ENCODE data around the gene TWSG1.

The TWSG1 gene

DNA sequence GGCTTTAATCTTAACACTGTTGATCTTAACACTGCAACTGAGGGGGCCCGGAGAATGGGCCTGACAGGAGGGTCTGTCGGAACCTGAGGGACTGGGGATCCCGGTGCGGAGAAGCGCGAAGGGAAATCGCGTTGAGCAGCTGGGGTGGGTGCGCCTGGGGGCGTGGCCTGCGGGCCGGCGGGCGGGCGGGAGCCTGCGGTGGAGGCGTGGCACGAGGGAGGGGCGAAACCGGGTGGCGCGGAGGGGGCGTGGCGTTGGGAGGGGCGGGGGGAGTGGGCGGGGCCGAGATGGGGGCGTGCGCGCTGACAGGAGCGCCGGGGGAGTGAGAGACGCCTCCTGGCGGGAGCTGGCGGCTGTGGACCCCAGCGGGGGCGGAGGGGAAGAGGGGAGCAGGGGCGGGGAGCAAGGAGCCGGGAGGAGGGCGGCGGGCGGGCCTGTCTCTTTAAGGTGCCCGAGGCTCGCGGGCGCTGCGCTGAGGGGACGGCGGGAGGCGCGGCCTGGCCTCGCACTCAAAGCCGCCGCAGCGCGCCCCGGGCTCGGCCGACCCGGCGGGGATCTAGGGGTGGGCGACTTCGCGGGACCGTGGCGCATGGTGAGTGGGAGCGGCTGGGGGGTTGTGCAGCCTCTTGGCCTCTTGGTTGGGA, at the start of gene TWSG1:
TWSG1 (plus strand) TSS at position 445 of the 644 bp plus-strand sequence. CDS start 2,457 bp downstream, outside the sequence.
- peak; percentile 77 to 91 (median 88) for DNase-seq (ENCODE audit: low read depth in 3 of 3, low spot score in 1 of 3)

DNA sequence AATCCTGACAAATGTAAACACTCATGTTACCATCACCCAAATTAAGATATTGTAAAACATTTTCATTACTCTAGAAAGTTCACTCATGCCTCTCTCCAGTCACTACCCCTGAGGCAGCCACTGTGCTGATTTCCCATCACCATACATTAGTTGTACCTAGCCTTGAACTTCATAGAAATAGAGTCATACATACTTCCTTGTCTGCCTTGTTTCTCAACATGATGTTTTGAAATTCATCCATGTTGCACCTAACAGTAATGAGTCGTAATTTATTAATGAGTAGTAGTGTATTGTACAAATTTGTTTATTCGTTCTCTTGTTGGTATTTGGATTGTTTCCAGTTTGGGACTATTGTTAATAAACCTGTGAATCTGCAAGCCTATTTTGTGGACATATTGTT, 49.0 kb upstream of the TWSG1 start:
- DNase-seq (ENCODE audit: low read depth in 3 of 3, low spot score in 1 of 3) = no peak

DNA sequence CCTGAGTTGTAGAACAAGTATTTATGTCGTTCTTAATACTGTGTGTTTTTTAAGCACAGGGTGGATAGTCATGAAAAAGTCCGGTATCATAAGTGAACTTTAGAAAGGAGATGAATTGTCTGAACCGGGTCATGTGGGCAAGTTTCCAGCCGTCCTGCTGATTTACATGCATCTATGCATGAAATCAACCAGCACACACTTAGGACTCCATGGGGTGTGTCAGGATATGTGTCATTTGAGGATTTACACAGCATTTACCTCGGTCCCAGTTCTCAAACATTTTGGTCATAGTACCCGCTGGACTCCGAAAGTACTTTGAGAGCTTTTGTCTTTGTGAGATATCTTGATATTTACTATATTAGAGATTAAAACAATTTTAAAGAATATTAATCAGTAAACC, 47.5 kb upstream of the TWSG1 start:
- DNase-seq (ENCODE audit: low read depth in 3 of 3, low spot score in 1 of 3) = no peak

DNA sequence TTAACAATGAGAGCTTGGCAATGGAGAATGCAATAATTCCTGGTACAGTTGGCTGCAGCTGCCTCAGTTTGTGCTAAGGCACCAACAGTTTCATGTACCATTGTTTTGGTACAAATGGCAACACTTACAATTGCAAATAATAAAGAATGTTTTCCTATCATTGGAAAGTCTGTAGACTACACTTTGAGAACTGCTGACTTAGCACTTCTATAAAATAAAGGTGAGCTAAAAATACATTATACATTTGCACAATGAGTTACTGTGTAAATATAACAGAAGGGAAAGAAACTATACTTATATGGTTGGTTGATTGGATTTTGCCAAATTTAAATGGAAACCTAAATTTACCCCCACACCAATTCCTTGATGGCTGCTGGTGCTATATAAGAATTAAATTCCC, 44.9 kb upstream of the TWSG1 start:
- DNase-seq (ENCODE audit: low read depth in 3 of 3, low spot score in 1 of 3) = no peak

DNA sequence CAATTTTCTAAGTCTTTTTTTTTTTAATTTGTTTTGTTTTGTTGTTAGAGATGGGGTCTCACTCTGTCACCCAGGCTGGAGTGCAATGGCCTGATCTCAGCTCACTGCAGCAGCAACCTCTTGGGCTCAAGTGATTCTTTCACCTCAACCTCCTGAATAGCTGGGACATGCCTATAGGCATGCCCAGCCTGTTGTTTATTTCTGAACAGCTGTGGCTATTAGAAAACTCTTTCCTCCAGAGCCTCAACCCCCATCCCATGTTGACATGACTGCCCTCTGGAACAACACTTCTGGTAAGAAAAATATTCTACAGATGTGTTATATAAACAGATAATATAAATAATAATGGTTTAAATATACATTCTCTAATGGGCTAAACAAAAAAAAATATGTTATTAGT, 44.4 kb upstream of the TWSG1 start:
- DNase-seq (ENCODE audit: low read depth in 3 of 3, low spot score in 1 of 3) = no peak

DNA sequence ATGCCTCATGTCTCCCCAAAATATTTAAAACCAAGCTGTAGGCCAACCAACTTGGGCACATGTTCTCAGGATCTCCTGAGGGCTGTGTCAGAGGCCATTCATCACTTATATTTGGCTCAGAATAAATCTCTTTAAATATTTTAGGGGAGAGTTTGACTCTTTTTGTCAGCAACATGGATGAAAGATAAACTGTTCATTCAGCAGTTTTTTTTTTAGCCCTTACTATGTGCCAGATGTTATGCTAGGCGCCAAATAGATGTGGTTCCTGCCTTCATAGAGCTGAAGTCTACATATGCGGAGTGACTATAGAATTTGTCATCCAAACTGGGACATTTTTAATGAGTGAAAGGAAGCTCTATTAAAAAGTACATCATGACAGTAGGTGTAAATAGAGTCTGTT, 42.5 kb upstream of the TWSG1 start:
- DNase-seq (ENCODE audit: low read depth in 3 of 3, low spot score in 1 of 3) = no peak

DNA sequence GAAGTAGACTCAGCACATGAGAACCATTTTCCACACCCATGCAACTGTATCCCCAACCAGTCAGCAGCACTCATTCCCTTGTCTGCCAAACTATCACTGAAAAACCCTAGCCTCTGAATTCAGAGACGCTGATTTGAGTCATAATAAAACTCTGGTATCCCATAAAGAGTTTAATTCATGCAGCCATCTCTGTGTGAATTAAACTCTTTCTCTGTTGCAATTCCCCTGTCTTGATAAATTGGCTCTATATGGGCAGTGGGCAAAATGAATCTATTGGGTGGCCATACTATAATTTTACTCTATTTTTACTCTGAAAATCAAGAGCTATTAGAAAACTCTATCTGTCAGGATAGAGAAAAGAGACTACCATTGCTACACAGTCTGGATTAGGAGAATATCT, 40.6 kb upstream of the TWSG1 start:
- no peak for DNase-seq (ENCODE audit: low read depth in 3 of 3, low spot score in 1 of 3)

DNA sequence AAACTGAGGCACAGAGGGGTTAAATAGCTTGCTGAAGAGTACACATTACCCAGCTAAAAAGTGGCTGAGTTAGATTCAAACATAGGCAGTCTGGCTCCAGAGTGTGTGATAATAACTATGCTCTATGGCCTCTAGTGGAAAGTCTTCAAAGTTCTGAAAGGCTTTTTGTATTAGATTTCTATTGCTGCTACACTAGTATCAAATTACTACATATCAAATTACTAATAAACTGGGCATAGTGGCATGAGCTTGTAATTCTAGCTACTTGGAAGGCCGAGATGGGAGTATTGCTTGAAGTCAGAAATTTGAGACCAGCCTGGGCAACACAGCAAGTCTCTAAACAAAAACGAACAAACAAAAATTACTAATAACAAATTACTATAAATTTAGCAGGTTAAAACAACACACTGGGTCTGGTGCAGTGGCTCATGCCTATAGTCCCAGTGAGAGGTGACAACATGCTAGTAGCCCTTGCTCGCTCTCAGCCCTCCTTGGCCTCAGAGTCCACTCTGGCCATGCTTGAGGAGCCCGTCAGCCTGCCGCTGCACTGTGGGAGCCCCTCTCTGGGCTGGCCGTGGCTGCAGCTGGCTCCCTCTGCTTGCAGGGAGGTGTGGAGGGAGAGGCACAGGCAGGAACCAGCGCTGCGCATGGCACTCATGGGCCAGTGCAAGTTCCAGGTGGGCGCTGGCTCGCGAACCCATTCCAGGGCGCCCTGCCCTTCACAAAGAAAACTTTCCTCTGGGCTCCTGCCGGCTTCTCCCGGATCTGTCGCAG, 38.2 kb upstream of the TWSG1 start:
- no peak for DNase-seq (ENCODE audit: low read depth in 3 of 3, low spot score in 1 of 3)

DNA sequence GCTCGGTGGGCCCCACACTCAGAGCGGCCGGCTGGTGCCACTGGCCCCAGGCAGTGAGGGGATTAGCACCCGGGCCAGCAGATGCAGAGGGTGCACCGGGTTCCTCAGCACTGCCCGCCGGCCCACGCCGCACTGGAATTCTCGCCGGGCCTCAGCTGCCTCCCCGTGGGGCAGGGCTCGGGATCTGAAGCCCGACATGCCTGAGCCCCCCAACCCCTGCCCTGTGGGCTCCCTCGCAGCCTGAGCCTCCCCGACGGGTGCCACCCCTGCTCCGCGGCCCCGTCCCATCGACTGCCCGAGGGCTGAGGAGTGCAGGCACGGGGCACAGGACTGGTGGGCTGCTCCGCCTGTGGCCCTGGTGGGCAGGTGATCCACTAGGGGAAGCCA, 37.6 kb upstream of the TWSG1 start:
- no peak for DNase-seq (ENCODE audit: low read depth in 3 of 3, low spot score in 1 of 3)

DNA sequence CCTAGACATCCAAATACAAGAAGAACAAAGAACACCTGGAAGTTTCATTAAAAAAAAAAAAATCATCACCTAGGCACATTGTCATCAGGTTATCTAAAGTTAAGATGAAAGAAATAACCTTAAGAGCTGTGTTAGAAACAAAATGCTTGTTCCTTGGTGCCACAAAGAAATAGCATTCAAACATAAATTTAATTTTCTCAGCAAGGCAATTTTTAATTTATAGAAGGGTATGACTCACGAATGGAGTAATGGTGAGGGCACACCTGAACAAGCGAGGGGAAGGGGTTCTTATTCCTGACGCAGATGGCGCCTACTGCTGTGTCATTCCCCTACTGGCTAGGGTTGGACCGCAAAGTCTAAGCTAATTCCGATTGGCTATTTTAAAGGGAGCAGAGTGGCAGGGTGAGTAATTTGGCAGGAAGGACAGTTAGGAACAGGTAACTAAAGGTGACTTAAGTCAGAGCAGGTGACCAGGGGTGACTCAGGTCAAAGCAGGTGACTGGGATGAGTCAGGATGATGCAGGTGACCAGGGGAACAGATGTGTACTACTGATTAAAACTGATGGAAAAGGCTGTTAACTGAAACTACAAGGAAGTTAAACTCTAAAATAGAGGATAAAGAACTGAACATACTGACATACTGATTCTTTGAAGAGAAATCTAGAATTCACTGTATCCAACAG, 30.0 kb upstream of the TWSG1 start:
- no peak for DNase-seq (ENCODE audit: low read depth in 3 of 3, low spot score in 1 of 3)

DNA sequence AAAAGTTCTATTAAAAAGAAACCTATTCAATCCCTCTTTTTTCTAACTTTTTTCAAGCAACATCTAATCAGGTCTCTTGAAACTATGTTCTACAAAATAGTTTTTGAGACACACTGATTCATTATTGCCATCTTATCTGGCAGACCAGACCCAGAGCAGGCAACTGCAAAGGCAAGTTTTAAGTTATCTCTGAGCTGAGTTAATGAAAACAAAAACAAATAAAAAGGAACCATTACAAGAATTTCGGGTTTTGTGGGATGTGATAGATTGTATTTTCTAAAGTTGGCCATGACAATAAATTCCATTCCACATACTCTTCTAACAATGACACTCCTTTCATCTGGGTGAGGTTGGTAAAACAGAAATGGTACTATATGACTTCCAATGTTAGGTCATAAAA, 15.2 kb upstream of the TWSG1 start:
- DNase-seq (ENCODE audit: low read depth in 3 of 3, low spot score in 1 of 3) = no peak

DNA sequence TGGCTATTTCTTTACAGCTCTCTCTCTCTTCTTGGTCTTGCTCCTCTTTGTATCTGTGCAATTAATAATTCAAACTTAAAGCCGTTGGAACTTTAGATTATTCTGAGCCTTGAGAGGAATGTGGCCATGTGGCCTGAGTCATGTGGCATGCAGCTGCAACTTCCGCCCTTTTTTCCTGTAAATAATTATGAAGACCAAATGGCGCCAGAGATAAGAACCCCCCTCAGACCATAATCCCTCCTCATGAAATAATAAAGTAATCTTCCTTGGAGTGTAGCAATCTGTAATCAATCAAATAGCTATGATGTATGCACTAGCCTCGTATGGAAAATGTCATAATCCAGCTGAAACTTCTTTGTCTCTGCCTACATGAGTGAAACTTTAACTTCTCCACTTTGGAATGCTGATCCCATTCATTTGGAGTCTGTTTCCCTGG, 13.5 kb upstream of the TWSG1 start:
- DNase-seq (ENCODE audit: low read depth in 3 of 3, low spot score in 1 of 3) = no peak

DNA sequence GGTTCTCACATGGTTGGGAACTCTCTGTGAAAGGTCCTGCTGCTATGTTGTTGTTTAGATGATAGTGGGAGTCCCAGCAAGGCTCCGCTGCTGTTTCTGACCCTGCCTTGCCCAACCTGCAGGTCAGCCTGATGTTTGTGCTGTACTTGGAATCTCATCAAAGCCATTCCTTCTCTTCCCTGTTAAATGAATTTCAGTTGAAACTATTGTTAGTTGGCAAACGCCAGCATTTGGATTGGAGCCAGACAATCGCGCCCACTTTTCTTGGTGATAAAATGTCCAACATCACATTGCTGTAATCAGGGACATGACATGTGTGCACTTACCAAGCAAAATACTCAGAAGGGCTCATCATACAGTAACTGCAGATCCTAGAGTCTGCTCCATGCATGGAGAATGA, 12.8 kb upstream of the TWSG1 start:
- DNase-seq (ENCODE audit: low read depth in 3 of 3, low spot score in 1 of 3) = no peak

DNA sequence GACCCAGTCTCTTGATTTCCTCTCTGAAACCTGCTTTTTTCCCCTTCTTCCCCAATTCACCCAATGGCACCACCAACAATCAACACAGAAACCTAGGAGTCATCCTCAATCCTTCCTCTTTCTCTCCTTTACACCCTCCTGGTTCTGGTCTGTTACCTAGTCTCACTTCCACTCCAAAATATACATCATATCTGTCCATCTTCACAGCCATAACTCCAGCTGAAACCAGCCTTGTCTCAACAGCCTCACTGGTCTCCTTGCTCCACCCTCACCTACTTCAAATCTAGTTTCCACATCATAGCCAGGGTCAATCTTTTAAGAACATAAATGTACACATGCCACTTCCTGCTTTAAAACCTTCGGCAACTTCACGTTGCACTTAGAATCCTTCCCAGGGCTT, 11.8 kb upstream of the TWSG1 start:
- no peak for DNase-seq (ENCODE audit: low read depth in 3 of 3, low spot score in 1 of 3)

DNA sequence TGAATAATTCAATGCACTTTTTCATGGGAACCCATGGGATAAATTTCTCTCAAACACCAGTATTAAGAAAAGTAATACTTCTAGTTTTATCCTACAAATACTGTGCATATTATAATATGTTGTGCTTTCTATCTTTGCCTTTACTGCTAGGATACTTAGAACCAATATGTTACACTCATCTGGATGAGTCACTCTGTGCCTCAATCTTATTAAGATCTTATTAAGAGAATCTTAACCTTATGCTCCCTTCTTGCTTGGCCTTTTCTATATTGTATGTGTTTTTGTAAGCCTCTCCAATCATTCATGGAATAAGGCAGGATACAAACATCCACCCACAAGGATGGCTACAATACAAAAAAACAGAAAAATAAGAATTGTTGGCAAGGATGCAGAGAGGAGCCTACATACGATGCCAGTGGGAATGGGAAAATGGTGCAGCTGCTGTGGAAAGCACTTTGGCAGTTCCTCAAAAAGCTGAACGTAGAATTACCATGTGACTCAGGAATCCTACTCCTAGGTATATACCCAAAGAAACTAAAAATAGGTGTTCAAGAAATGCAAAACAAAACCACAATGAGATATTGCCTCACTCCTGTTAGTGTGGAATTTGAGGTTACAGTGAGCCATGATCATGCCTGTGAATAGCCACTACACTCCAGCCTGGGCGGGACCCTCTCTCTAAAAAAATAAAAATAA, 10.7 kb upstream of the TWSG1 start:
- no peak for DNase-seq (ENCODE audit: low read depth in 3 of 3, low spot score in 1 of 3)

DNA sequence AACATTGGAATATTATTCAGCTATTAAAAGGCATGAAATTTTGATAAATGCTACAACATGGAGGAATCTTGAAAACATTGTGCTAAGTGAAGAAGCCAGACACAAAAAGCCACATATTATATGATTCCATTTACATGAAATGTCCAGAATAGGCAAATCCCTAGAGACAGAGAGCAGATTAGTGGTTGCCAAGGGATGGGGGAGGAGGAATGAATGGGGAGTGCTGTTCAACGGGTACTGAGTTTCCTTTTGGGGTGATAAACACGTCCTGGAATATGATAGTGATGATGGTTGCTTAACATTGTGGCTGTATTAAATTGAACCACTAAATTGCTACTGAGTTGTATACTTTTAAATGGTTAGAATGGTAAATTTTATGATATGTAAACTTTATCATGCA, 8.9 kb upstream of the TWSG1 start:
- DNase-seq (ENCODE audit: low read depth in 3 of 3, low spot score in 1 of 3) = no peak

DNA sequence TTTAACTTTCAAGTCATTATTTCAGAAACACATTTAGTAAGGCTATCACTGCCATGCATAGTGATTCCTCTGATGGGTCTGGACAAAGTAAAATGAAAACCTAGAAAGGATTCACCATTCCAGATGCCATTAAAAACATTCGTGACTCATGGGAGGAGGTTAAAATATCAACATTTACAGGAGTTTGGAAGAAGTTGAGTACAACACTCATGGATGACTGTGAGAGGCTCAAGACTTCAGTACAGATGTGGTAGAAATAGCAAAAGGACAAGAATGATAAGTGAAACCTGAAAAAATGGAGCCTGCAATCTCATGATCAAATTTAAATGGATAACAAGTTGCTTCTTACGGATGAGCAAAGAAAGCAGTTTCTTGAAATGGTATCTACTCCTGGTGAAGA, 5.8 kb upstream of the TWSG1 start:
- no peak for DNase-seq (ENCODE audit: low read depth in 3 of 3, low spot score in 1 of 3)

DNA sequence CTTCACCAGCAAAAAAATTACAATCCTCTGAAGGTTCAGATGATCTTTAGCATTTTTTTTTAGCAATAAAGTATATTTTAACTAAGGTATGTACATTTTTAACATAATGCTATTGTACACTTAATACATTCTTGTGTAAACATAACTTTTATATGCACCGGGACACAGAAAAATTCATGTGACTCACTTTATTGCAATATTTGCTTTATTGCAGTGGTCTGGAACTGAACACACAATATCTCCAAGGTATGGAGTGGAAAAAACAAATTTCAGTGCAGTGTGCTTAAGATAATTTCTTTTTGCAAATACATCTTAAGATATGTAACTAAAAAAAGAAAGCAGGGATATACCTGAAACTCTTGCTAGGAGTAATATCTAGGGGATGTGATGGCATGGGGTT, 5.1 kb upstream of the TWSG1 start:
- DNase-seq (ENCODE audit: low read depth in 3 of 3, low spot score in 1 of 3) = no peak

DNA sequence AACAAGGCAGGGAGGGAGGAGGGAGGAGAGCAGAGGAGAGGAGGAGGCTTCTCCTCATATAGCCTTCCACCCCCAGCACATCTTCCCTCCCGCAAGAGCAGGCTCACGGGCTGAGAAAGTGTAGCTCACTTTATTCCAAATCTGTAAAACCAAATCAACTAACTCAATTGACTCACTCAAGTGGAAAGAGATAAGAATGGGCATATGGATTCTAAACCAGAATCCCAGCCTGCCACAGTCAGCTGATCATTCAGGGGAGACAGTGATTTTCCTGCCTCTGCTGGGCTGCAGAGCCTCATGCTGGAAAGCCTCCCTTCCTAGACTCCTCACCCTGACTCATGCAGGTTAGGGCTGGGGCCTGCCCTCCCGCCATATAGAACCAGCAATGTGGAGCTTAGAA, 4.2 kb upstream of the TWSG1 start:
- no peak for DNase-seq (ENCODE audit: low read depth in 3 of 3, low spot score in 1 of 3)

DNA sequence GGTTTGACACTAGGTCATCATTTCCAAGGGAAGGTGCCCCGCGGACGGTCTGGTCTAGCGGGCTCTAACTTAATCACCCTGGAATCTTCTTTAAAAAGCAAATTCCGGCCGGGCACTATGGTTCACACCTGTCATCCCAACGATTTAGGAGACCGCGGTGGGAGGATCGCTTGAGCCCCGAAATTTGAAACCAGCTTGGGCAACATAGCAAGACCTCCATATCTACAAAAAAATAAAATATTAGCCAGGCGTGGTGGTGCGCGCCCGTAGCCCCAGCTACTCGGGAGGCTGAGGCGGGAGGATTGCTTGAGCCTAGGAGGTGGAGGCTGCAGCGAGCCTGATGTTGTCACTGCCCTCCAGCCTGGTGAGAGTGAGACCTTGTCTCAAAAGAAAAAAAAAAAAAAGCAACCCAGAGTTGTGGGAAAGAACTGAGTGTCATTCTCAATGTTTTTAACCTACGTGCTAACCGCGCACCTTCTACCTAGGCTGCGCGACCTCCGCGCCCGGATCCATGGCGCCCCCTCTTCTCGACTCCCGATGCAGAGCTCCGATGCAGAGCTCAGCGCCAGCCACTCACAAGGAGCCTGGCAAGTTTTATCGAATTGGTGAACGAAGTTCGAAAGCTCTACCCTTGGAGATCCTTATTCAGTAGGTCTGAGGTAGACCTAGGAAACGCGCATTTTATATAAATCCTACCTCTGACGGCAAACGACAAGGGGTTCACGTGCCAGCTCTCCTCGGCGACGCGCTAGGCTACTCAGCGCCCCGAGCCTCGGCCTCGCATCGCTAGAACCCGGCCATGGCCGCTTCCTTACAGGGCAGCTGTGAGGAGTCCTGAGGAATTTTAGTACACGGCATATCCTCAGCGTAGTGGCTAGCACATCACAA, 888 bp upstream of the TWSG1 start:
- no peak for DNase-seq (ENCODE audit: low read depth in 3 of 3, low spot score in 1 of 3)

Measured in stimulated activated CD4-positive, alpha-beta T cell treated with anti-CD3 and anti-CD28 coated beads, TNF-alpha, amount 100 ng/mL, for 1 hour (primary cell).